UCSD-AML1 (cell line): Measurements from ENCODE around the gene CCDC63.

ENCODE experiments used
- DNase-seq: peaks from one replicate; lab custom pipeline; 2025; ENCODE audit not compliant: unreplicated experiment; lab: John Stamatoyannopoulos, UW

CCDC63 gene

DNA sequence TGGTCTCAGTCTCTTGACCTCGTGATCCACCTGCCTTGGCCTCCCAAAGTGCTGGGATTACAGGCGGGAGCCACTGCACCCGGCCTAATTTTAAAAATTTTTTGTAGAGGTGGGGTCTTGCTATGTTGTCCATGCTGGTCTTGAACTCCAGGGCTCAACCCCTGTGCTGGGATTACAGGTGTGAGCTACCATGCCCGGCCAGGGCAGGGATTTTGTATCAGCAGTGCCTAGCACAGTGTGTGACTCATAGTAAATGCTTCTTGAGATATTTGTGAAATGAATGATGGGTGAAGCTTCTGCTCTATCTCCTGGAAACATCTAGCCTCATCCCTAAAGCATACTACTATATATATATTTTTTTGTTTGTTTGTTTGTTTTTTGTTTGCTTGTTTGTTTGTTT is 36.5 kb downstream of the CCDC63 start:
- DNase-seq = no peak

DNA sequence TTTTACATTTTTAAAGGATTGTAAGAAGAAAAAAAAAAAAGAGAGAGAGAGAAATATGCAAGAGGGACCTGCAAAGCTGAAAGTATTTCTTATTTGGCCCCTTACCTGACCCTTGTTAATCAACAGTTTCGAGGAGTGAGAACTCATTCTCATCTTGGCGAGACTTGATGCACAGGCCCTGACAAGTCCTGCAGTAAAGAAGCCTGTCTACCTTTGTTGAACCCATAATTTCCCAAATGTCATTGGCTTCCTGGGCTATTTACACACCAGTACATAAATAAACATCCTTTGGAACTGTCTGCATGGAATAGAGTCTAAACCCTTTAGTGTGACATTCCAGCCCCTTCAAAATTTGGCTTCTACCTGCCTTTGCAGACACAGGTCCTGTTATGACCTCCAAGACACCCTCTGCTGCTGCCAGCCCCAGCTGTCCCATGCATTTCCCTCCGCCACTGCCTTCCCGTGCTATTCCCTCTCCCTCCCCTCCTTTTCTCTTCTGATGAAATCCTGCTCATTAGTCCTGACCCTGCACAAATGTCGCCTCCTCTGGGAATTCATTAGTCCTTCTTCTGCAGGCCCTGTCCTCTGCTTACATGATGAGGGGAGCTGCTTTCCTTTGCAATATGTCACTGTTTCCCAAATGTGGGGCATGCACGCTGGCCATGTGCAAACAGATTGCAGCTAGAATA is 38.5 kb downstream of the CCDC63 start:
- DNase-seq = no peak

DNA sequence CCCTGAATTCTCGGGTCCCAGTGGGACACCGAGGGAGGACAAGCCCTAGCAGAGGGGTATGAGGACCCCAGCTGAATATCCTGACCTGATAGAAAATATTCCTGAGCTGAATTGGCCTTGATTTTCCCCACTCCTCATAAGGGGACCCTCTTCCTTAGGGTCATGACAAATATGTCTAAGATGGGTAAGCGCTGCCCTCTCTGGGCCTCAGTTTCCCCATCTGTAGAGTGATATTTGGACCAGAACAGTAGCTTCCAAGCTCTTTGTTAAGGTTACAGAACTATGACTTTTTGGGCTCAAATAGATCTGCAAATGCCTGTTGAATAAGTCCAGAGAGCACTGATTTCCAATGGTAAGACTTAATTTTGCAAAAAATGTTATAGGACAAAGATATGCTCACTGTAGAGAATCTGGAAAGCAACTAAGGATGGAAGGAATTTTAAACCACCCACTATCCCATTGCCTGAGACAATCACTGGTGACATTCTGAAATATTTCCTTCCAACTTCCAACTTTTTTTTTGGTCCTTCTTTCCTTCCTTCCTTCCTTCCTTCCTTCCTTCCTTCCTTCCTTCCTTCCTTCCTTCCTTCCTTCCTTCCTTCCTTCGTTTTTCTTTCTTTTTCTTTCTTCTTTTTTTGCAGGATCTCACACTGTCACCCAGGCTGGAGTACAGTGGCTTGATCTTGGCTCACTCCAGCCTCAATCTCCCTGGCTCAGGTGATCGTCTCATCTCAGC is 41.6 kb downstream of the CCDC63 start:
- no peak for DNase-seq

DNA sequence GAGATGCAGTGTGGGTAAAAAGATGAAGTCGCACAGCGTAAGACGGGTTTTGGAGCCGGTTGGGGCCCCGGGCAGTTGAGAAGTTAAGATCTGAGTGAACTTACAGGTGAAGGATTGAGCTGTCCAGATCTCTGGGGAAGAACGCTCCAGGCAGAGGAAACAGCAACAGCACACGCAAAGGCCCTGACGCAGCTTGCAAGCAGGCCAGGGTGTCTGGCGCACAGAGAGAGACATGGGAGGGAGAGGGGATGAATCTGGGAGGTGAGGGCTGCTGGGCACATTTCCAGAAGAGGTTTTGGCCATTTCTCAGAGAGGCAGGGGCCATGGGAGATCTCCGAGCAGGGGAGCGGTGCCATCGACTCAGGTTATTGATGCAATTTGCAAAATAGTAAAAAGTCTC is 42.6 kb downstream of the CCDC63 start:
- no peak for DNase-seq

DNA sequence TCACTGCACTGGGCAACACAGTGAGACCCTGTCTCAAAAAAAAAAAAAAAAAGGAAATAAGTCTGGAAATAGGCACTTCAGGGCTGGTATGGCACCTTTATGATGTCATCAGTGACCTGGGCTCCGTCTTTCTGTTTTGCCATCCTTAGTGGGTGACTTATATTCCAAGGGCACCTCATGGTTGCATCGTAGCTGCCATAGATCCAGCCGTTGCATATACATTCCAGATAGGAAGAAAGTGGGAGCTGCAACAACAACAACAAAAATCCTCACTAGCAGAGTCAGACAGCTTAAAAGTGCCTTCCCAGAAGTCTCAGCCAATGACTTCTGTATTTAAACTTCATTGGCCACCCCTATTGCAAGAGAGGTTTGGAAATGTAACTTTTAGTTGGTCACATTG is 47.2 kb downstream of the CCDC63 start:
- DNase-seq = no peak

DNA sequence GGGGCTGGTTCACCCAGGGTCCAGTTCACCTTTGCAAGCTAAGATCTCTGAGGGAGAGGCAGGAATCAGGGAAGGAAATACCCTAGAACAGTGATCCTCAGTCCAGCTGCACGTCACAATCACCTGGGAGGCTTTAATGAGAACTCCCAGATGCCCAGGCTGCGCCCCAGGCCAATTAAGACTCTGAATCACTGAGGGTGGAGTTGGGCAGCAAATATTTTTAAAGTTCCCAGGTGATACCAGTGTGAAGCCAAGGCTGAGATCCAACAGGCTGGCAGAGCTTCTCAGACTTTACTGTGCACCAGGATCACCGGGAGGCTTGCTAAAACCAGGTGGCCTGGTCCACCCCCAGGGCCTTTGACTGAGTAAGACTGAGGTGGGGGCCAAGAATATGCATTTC is 49.8 kb downstream of the CCDC63 start:
- no peak for DNase-seq

DNA sequence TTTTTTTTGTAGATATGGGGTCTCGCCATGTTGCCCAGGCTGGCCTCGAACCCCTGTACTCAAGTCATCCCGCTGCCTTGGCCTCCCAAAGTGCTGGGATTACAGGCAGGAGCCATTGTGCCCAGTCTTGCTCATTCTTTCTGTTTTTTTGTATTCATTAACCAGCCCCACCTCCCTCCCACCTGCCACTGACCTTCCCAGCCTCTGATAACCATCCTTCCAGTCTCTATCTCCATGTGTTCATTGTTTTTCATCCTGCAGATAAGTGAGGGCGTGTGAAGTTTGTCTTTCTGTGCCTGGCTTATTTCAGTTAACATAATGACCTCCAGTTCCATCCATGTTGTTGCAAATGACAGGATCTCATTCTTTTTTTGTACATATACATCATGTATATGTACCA is 54.6 kb downstream of the CCDC63 start:
- no peak for DNase-seq

DNA sequence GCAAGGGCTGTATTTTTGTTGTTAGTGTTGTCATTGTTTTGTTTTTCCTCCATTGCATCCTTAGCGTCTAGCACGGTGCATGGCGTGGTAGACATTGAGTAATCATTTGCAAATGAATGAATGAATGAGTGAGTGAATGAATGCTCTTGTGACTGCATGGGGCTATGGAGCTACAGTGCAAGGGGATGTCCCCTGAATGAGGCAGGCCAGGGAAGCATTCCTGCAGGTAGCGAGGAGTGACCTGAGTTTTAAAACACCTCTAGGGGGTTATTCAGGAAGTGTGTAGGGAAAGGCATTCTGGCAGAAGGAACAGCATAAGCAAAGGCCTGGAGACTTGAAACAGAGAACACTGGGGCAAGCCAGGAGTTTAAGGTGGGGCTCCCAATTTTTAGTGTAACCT is 56.7 kb downstream of the CCDC63 start:
- no peak for DNase-seq

DNA sequence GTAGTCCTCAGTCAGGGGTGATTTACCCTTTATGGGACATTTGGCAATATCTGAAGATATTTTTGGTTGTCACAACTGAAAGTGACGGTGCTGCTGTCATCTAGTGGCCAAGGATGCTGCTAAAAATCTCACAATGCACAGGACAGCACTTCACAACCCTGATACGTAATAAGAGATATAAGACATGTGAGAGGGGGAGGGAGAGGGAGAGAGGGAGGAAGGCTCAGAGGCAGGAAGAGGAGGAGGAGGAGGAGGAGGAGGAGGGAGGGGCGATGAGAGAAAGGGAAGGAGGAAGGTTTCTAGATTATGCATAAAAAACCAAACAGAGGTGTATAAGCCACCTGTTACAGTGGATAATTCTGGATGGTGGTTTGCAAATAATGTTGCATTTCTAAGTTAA is 59.3 kb downstream of the CCDC63 start:
- DNase-seq = no peak

DNA sequence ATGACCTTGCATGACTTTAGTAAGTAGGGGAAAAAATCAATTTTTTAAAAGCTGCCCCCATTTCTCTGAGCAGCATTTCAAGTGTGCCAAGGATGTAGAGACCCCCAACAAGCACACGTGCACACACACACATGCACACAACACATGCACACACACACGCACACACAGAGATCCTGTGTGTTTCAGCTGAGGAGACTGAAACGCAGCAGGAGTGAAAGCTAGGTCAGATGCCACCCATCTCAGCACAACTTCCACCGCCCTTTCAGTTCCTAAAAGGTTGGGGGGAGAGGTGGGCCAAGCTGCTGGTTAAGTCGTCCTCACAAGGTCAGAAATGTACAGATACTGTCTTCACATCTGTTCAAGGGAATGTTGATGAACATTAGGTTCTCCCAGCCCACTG is 59.7 kb downstream of the CCDC63 start:
- DNase-seq = no peak

DNA sequence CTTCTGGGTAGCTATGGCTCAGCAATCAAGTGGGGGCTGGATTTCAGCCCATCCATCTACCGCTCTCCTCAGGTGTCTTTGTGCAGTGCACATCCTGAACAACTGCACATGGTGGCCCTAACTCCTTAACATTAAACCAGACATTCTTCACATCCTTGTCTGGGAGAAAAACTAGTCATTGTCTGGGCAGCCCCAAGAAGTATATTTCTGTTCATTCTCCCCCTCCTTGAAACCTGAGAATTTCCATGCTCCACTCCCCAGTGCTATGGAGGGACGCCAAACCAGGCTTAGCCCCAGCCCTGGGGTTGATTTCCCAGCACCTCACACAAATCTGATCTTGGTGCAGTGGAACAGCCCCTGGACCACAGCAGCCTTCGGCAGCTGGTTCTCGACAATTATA is 60.2 kb downstream of the CCDC63 start:
- no peak for DNase-seq

DNA sequence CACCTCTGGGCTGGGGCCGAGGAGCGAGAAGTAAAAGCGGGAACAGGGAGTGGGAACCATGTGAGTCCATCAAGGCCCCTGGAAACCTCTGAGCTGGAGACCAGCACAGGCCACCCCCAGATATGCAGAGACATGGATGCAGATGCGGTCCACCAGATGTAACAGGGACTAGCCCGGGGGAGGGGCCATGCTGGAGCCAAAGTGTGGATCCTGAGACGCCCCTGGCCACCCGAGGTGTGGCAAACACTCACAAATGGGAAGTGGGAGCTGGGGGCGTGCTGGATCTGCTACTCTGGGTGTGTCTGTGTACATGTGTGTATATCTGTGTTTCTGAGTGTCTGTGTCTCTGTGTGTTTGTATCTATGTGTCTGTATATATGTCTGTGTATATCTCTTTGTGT is 60.8 kb downstream of the CCDC63 start:
- no peak for DNase-seq

DNA sequence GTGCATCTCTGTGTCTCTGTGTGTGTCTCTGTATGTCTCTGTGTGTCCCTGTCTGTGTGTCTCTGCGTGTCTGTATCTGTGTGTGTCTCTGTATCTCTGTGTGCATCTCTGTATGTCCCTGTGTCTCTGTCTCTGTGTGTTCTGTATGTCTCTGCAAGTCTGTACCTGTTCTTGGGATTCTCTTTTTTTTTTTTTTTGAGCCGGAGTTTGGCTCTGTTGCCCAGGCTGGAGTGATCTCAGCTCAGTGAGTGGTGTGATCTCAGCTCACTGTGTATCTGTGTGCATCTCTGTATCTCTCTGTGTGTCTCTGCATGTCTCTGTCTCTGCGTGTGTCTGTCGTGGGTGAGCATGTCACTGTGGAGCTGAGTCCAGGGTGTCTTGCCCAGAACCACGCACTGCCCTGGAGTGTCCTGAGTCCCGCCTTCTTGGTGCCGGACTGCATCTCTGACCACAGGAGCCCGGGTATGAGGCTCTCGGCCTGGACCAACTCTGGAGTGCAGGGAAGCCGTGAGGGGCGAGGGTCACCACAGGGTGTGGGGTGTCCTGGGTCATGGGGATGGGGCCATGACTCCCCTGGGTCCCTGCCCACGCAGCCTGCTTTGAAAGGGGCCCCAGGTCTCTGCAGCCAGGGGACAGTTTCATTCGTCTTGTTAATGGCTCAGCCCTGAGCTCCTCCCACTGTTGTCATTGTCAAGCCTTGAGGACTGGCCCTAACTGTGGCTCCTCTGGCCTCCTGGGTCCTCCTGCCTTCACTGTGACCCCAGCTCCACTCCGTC is 61.8 kb downstream of the CCDC63 start:
- DNase-seq = no peak

DNA sequence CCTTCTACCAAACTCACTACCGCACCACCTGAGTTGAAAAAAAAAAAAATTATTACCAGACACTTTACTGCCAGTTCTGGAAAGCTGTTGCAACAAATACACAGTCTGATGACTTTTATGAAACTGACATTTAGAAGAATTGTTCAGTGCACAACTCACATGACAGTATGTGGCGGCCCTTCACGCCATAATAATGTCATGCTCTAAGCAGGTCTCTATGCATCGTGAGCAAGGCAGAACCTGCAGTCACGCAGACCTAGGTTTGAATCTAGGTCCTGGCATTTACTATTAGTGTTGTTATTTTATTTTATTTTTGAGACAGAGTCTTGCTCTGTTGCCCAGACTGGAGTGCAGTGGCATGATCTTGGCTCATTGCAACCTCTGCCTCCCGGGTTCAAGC is 65.5 kb downstream of the CCDC63 start:
- DNase-seq = no peak

DNA sequence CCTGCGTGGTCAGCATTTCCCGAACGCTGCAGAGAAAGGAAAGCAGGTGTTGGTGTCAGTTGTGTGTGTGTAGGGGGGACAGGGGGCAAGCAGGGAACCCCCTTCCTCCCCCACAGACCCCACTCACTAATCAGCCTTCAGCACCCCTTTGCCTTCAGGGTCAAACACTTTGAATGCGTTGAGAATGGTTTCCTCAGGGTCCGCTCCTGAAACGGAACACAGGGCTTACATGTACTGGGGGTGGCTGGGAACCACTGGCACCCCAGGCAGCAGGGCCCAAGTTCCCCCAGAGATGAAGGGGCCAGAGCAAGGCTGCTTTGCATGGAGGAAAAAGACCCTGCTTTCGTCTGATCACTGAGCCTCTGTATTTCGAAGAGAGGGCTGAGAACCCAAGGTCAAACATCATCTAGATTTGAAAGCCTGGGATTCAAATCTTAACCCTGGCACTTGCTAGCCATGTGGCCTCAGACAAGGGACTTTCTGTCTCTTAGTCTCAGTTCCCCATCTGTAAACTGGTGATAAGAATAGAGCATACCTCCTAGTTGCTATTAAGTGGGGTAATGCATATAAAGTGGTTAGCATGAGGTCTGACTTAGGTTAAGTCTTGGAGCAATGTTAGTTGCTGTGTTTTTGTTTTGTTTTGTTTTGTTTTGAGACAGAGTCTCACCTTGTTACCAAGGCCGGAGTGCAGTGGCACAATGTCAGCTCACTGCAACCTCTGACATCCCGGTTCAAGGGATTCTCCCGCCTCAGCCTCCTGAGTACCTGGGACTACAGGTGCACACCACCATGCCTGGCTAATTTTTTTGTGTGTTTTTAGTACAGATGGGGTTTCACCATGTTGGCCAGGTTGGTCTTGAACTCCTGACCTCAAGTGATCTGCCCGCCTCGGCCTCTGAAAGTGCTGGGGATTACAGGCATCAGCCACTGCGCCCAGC is 66.6 kb downstream of the CCDC63 start:
- no peak for DNase-seq

DNA sequence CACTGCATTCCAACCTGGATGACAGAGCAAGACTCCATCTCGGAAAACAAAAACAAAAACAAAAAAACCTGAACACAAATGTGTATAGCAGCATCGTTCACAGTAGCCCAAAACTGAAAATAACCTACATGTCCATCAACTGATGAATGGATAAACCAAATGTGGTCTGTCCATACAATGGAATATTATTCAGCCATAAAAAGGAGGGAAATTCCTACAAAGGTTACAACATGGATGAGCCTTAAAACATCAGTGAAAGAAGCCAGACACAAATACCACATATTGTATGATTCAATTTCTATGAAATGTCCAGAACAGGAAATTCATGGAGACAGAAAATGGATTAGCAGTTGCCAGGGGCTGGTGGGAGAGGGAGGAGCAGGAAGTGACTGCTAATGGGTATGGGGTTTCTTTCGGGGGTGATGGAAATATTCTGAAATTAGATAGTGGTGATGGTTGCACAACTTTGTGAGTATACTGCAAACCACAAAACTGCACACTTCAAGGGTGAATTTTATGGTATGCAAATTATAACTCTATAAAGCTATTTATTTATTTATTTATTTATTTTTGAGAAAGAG is 69.6 kb downstream of the CCDC63 start:
- no peak for DNase-seq

DNA sequence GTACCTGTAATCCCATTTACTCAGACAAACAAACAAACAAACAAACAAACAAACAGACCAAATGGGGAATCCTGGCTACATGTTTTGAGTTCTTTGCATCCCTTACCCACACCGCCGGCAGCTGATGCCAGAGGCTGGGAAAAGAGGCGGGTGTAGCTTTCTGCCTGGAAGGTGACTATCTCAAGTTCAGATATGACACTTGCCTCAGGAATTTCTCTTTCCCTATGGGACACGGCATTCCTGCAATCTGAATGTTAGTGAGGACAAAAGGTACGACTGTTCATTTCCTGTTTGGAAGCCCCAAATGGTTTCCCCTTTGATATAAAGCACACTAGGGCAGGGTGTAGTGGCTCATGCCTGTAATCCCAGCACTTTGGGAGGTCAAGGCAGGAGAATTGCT is 70.7 kb downstream of the CCDC63 start:
- no peak for DNase-seq

DNA sequence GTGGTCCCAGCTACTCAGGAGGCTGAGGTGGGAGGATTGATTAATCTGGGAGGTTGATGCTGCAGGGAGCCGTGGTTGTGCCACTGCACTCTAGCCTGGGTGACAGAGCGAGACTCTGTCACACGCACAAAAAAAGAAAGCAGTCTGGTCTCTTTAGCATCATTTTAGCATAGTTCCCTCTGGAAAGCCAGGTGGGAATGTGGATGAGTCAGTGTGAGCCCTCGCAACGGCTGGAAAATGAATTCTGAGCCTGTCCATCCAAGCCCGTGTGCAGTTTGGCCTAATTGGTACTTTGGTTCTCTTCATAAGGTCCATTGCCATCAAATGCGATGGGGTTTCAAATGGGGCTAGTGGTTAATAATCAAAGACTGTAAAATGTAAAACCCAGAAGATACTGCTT is 71.2 kb downstream of the CCDC63 start:
- DNase-seq = no peak

DNA sequence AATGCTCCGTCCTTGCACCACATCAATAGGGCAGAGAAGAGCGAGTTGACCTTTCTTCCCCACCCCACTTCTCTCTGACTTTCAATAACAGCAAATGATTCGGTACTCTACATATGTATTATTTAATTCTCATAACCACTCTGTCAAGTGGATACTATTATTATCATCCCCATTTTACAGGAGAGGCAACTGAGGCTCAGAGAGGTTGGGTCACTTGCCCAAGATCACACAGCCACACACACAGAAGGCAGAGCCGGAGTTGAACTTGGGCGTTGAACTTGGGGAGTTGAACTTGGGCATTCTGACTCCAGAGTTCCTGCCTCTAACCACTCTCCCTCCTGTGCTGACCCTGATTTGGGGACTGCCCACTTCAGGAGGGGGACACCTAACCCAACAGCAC is 72.9 kb downstream of the CCDC63 start:
- no peak for DNase-seq

DNA sequence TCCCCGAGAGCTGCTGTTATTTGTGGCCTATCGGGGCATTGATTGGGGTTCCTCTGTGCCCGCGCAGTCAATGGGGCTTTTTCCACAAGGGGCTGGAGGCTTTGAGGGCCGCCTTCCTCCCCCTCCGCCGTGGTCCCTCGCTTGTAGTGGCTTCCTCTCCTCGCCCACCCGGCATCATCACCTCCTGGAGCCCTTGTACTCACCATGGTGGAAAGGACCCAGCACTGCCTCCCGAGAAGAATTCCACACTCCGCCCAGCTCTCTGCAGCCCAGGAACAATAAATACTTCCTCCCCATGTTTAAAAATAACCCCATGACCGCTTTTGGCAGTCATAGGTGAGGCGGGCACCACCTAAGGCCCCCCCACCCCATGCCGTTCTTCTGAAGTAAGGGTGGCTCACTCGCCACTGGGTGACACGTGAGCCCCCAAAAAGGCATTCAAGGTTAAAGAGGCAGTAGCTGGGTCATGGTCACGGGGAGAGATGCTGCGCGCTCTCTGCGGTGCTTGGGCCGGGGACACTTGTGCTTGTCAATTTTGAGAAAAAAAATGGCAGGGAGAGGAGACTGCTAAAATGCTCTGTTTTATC is 73.6 kb downstream of the CCDC63 start, which contains the start of gene MYL2:
Gene MYL2, minus strand, starts transcription at position 256 of the 587 bp plus-strand sequence. Its CDS starts 50 bp downstream, at position 206.
- DNase-seq = no peak
